ENCODE data around the gene CDC26. TPM values are rescaled to one million over a fixed set of nuclear protein-coding genes. Genes with fewer than 3 reads are reported as not detected.

CDC26 gene
- total RNA-seq, 1 experiment from 2014 or later: 22.0 TPM

GRCh38 chr9:113266174-113266573, 9.2 kb downstream of the CDC26 start:
- H3K27ac ChIP-seq (ENCODE audit: low read depth, low read length): no peak overlapping the region
- intact Hi-C loops (cut with micrococcal nuclease): no loop called here
- no peaks in the 10 kb centered on the region for H3K9me3 ChIP-seq (ENCODE audit: control insufficient read depth in 1 of 2, insufficient read depth in 1 of 2, low read depth in 1 of 2, low read length in 2 of 2)
- no peak overlapping the region for H3K4me3 ChIP-seq (replicated peaks in 1 of 2; ENCODE audit: low read depth in 1 of 2, low read length in 2 of 2)
- H2AFZ ChIP-seq (ENCODE audit: low read depth, low read length, poor library complexity, severe bottlenecking): no peak overlapping the region
- no peaks in the 10 kb centered on the region for H3K4me1 ChIP-seq (ENCODE audit: control insufficient read depth in 1 of 2, insufficient read depth in 2 of 2, low read length in 2 of 2)
- ChIA-PET POLR2A (no interaction called here), CTCF (interaction anchor here (0.7 to 0.8 kb wide), 2 partner anchors 8 to 1188 kb away, joined by 3 to 5 read pairs; no protein-coding TSS in a partner anchor), RAD21 (ENCODE audit: low non-redundant PET in 1 of 2, low total read pairs in 2 of 2, uncharacterized antibody in 2 of 2, unreplicated experiment in 2 of 2) (no interaction called here)
- H4K20me1 ChIP-seq (ENCODE audit: insufficient read depth): no peaks in the 10 kb centered on the region
- no peak overlapping the region for H3K9ac ChIP-seq (ENCODE audit: low read length)
- TF ChIP-seq FOSL1 (IDR thresholded peaks at IDR 0.05; ENCODE audit: low read depth): no peak
- TF ChIP-seq JUND (IDR thresholded peaks at IDR 0.05): no peak
- no peak for TF ChIP-seq CBX3 (IDR thresholded peaks at IDR 0.05; ENCODE audit: low read depth)
- TF ChIP-seq POLR2AphosphoS5 (IDR thresholded peaks at IDR 0.05; ENCODE audit: low read depth, low read length): no peak
- no peak for TF ChIP-seq TCF7L2 (IDR thresholded peaks at IDR 0.05; ENCODE audit: borderline replicate concordance, extremely low read depth, insufficient read depth, insufficient read length)
- TF ChIP-seq REST (IDR thresholded peaks at IDR 0.05; ENCODE audit: low read depth): no peak
- no peak for TF ChIP-seq ZNF274 (IDR thresholded peaks at IDR 0.05; ENCODE audit: low read depth, low read length)
- TF ChIP-seq EZH2phosphoT487 (IDR thresholded peaks at IDR 0.05; ENCODE audit: borderline replicate concordance): no peak
- no peak for TF ChIP-seq CTCF (IDR thresholded peaks at IDR 0.05 in 2 of 3, conservative IDR thresholded peaks at IDR 0.05 in 1 of 3; ENCODE audit: borderline replicate concordance in 1 of 3, insufficient read depth in 1 of 3, low read depth in 2 of 3, low read length in 2 of 3)
- no peak for TF ChIP-seq SRF (IDR thresholded peaks at IDR 0.05; ENCODE audit: low read depth)
- no peak for TF ChIP-seq MAX (IDR thresholded peaks at IDR 0.05)
- TF ChIP-seq ZBTB33 (IDR thresholded peaks at IDR 0.05; ENCODE audit: extremely low read depth, insufficient replicate concordance, low read length): no peak
- TF ChIP-seq ELF1 (IDR thresholded peaks at IDR 0.05; ENCODE audit: borderline replicate concordance, low read depth): no peak
- no peak for TF ChIP-seq YY1 (IDR thresholded peaks at IDR 0.05; ENCODE audit: extremely low read depth, insufficient replicate concordance, low read depth, low read length)
- no peak for TF ChIP-seq SIN3A (IDR thresholded peaks at IDR 0.05; ENCODE audit: low read depth)
- BruUV-seq (replicated peaks): no TSS peak
- no peaks in the 10 kb centered on the region for H3K79me2 ChIP-seq (ENCODE audit: insufficient read depth, low read length)
- DNase-seq (ENCODE audit: low read depth, low spot score) (no peak), ATAC-seq (no peak)
- peaks cover 15 to 30% of the 10 kb centered on the region in 2 experiments; a peak in 3 of 4 replicates for H3K36me3 ChIP-seq (ENCODE audit: control insufficient read depth in 1 of 2, insufficient read depth in 2 of 2, low read length in 2 of 2)
- no peaks in the 10 kb centered on the region for H3K9me2 ChIP-seq (ENCODE audit: insufficient read depth)
- H3K27me3 ChIP-seq (ENCODE audit: insufficient read depth, low read length): no peaks in the 10 kb centered on the region
- no peak overlapping the region for H3K4me2 ChIP-seq (ENCODE audit: low read length)
